Liver (tissue), 9 donors: ENCODE results near the gene NRM. TPM values are rescaled to one million over a fixed set of nuclear protein-coding genes. Genes with fewer than 3 reads are reported as not detected.
A peak's percentile ranks its signal among the peaks of the same experiment; 100 is the strongest.

Experiments
- DNase-seq: peaks from one replicate; pipeline ENCODE4 v3.0.0-alpha.2; 2017; ENCODE audit warnings: low spot score
- H3K27ac ChIP-seq, 2 donors: one replicate each; pipeline ENCODE4 v1.7.0; 2013; ENCODE audit warnings: inconsistent platforms in 2 of 2, low read length in 2 of 2, control low read depth in 1 of 2, low read depth in 1 of 2, mild to moderate bottlenecking in 1 of 2
- H3K27me3 ChIP-seq, 4 donors: one replicate each; pipeline versions ENCODE4 v1.6.1 to v1.7.0; 2013; ENCODE audit warnings: low read length in 3 of 4, inconsistent platforms in 1 of 4, mild to moderate bottlenecking in 1 of 4, moderate library complexity in 1 of 4; ENCODE audit not compliant: control insufficient read depth in 4 of 4, insufficient read depth in 4 of 4
- H3K36me3 ChIP-seq, 4 donors: one replicate each; pipeline versions ENCODE4 v1.6.1 to v1.7.0; 2013; ENCODE audit warnings: low read length in 3 of 4, mild to moderate bottlenecking in 3 of 4, low read depth in 1 of 4, moderate library complexity in 1 of 4; ENCODE audit not compliant: control insufficient read depth in 4 of 4, insufficient read depth in 3 of 4
- H3K4me1 ChIP-seq, 4 donors: one replicate each; pipeline versions ENCODE4 v1.6.1 to v1.7.0; 2013; ENCODE audit warnings: low read length in 3 of 4, mild to moderate bottlenecking in 3 of 4, moderate library complexity in 1 of 4; ENCODE audit not compliant: control insufficient read depth in 4 of 4, insufficient read depth in 4 of 4
- H3K4me3 ChIP-seq, 3 donors: one replicate each; pipeline versions ENCODE4 v1.6.1 to v1.7.0; 2013; ENCODE audit warnings: low read length in 3 of 3, control low read depth in 1 of 3, low read depth in 1 of 3, mild to moderate bottlenecking in 1 of 3
- H3K9ac ChIP-seq, 2 donors: one replicate each; pipeline ENCODE4 v1.7.0; 2013; ENCODE audit warnings: low read length in 2 of 2, mild to moderate bottlenecking in 2 of 2, moderate library complexity in 2 of 2, control low read depth in 1 of 2, low read depth in 1 of 2
- H3K9me3 ChIP-seq, 4 donors: one replicate each; pipeline versions ENCODE4 v1.6.1 to v1.7.0; 2013; ENCODE audit warnings: low read length in 3 of 4; ENCODE audit not compliant: control insufficient read depth in 4 of 4
- EGR1 ChIP-seq, 2 donors: IDR thresholded peaks; 2 replicates each; pipeline ENCODE4 v1.6.1; 2016 to 2018; ENCODE audit warnings: antibody characterized with exemption in 2 of 2, low read depth in 2 of 2
- FOXA1 ChIP-seq: IDR thresholded peaks from 2 replicates; pipeline ENCODE4 v1.6.1; 2016; ENCODE audit warnings: antibody characterized with exemption
- GABPA ChIP-seq, 2 donors: IDR thresholded peaks in 1 of 2; conservative IDR thresholded peaks in 1 of 2; 2 replicates each; pipeline ENCODE4 v1.6.1; 2016; ENCODE audit warnings: antibody characterized with exemption in 2 of 2, mild to moderate bottlenecking in 1 of 2, moderate library complexity in 1 of 2
- HNF4A ChIP-seq, 2 donors: conservative IDR thresholded peaks; 2 replicates each; pipeline ENCODE4 v1.6.1; 2016; ENCODE audit warnings: antibody characterized with exemption in 2 of 2, mild to moderate bottlenecking in 2 of 2
- JUND ChIP-seq, 2 donors: IDR thresholded peaks; 2 replicates each; pipeline ENCODE4 v1.6.1; 2016; ENCODE audit warnings: antibody characterized with exemption in 2 of 2
- NR2F2 ChIP-seq: IDR thresholded peaks from 2 replicates; pipeline ENCODE4 v1.6.1; 2016; ENCODE audit warnings: antibody characterized with exemption
- RAD21 ChIP-seq, 2 donors: IDR thresholded peaks; 2 replicates each; pipeline ENCODE4 v1.6.1; 2016; ENCODE audit warnings: antibody characterized with exemption in 2 of 2, mild to moderate bottlenecking in 2 of 2
- RXRA ChIP-seq, 2 donors: IDR thresholded peaks; 2 replicates each; pipeline ENCODE4 v1.6.1; 2017 to 2018; ENCODE audit warnings: antibody characterized with exemption in 2 of 2, mild to moderate bottlenecking in 1 of 2
- SP1 ChIP-seq: IDR thresholded peaks from 2 replicates; pipeline ENCODE4 v1.6.1; 2018; ENCODE audit warnings: antibody characterized with exemption, mild to moderate bottlenecking
- YY1 ChIP-seq: IDR thresholded peaks from 2 replicates; pipeline ENCODE4 v1.6.1; 2016; ENCODE audit warnings: antibody characterized with exemption, mild to moderate bottlenecking
- WGBS: extraction: QIAGEN DNeasy Blood & Tissue Kit; methylation state at CpG from one replicate; pipeline ENCODE4 v1.1.7; 2013; 5-methylcytosine and 5-hydroxymethylcytosine counted together
- polyA plus RNA-seq, 2 donors: library from polyadenylated mRNA; stranded (reverse) in 1 of 2; unstranded in 1 of 2; fragments of 200-250 nt in 1 of 2; fragments of >200 nt in 1 of 2; fragmentation: Nextera tagmentation in 1 of 2; extraction: Ambion mirVana in 1 of 2; gene quantifications; one replicate each; pipeline versions ENCODE4 v1.2.1 to v1.2.3, GENCODE V29; 2013 to 2015
- total RNA-seq, 2 donors: library from RNA; depleted of rRNA; stranded (reverse); fragments of >200 nt; gene quantifications; one replicate each; pipeline ENCODE4 v1.2.3, GENCODE V29; 2014
- TF ChIP-seq, protein P1 (sequence below): IDR thresholded peaks from 2 replicates; pipeline ENCODE4 v1.6.1; 2016; ENCODE audit warnings: antibody characterized with exemption
- TF ChIP-seq, protein P2 (sequence below): IDR thresholded peaks from 2 replicates; pipeline ENCODE4 v1.6.1; 2016; ENCODE audit warnings: antibody characterized with exemption, mild to moderate bottlenecking
- TF ChIP-seq, protein P3 (sequence below): fragments of 150-350 bp; IDR thresholded peaks from 2 replicates; pipeline ENCODE4 v1.5.1; 2017; ENCODE audit warnings: improper control_type of control experiment, low read depth, low read length; ENCODE audit not compliant: missing input control
- donor health status: healthy.
- donor health status: healthy.
- donor health status: healthy.
- donor health status: healthy.
- donor health status: healthy.

NRM gene
- total and polyA plus RNA-seq, 4 donors: 0.59 to 3.3 (median 2.4) TPM

DNA sequence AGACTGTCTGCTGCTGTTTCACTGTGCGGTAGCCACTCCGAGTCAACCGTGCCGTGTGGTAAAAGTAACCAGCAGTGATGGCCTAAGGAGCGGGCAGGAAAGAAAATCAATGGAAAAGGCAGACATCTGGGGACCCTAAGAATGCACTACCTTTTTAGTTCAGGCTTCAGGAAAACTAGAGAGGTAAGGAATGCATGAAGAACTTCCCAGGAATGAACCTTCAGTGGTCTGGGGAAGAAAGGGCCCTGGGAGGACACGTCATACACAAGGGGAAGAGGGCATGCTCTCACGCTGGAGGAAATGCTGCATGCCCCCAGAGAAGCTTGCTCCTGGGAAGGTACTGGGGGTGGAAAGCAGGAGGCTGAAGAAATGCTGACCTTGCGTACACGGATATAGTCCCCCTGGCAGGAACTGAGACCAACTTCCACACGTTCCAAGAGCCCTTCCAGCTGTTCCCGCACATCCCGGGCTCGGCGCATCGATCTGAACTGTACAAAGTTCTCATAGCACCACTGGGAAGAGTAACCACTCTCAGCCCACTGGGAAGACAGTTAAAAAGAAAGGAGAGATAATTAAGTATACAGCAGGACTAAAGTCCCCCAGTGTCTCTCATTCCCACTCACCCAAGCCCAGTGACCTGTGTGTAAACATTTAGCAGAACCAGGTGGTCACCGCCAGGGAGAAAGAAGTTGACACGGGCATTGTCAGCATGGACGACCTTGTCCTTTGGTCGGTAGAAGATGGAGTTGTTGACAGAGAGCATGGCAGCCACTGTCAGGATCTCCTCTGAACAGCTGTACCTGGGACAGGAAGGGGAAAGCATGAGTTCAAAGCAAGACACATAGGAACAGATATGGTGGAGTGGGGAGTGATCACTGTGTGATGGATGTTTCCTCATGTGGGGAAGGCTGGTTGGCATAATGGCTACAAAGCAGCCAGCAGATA is 35.7 kb downstream of the NRM start:
- no peaks in the 10 kb centered on the region for H3K27me3 ChIP-seq
- H3K36me3 ChIP-seq: peaks cover 16 to 74% (median 56%) of the 10 kb centered on the region in 4 donors
- peaks cover 0 to 8% (median 3%) of the 10 kb centered on the region in 4 donors for H3K4me1 ChIP-seq
- H3K9ac ChIP-seq: no peak overlapping the region
- no peaks in the 10 kb centered on the region for H3K9me3 ChIP-seq
- H3K4me3 ChIP-seq: no peak overlapping the region
- no peak overlapping the region for H3K27ac ChIP-seq
- WGBS: 72% methylated on average over 19 of the region's 19 CpGs
- DNase-seq: no peak
- TF ChIP-seq GABPA (IDR thresholded peaks at IDR 0.05 in 1 of 2, conservative IDR thresholded peaks at IDR 0.05 in 1 of 2): no peak
- no peak for TF ChIP-seq SP1
- peak; percentile 19 to 29 for TF ChIP-seq HNF4A (conservative IDR thresholded peaks at IDR 0.05)

DNA sequence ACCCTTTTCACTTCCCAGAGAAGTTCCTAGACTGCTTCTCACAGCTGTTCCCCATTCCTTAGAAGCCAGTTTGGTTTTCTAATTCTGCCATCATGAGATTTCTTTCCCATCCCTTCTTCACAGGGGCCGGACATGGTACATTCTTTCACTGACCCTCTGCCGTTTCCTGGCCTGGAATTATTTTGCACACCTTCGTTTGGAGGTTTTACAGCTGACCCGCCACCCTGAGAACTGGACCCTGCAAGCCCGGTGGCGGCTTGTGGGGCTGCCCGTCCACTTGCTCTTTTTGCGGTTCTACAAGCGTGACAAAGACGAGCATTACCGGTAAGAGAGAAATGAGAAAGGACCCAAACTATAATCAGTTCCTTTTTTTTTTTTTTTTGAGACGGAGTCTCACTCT is 39.6 kb downstream of the NRM start:
- H3K9ac ChIP-seq: no peak overlapping the region
- H3K4me3 ChIP-seq: no peak overlapping the region
- H3K27me3 ChIP-seq: no peaks in the 10 kb centered on the region
- TF ChIP-seq GABPA (IDR thresholded peaks at IDR 0.05 in 1 of 2, conservative IDR thresholded peaks at IDR 0.05 in 1 of 2) (no peak), NR2F2 (no peak), JUND (IDR thresholded peaks at IDR 0.05) (no peak), SP1 (no peak), EGR1 (IDR thresholded peaks at IDR 0.05; ENCODE audit: low read depth in 2 of 2) (no peak)
- TF ChIP-seq, protein P1, sequence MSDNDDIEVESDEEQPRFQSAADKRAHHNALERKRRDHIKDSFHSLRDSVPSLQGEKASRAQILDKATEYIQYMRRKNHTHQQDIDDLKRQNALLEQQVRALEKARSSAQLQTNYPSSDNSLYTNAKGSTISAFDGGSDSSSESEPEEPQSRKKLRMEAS: no peak
- H3K27ac ChIP-seq: no peak overlapping the region
- peaks cover 4 to 46% (median 37%) of the 10 kb centered on the region in 4 donors for H3K36me3 ChIP-seq
- H3K4me1 ChIP-seq: peaks cover 2 to 22% (median 15%) of the 10 kb centered on the region in 4 donors
- H3K9me3 ChIP-seq: no peaks in the 10 kb centered on the region
- DNase-seq: no peak
- WGBS: 94% methylated on average over 12 of the region's 12 CpGs

DNA sequence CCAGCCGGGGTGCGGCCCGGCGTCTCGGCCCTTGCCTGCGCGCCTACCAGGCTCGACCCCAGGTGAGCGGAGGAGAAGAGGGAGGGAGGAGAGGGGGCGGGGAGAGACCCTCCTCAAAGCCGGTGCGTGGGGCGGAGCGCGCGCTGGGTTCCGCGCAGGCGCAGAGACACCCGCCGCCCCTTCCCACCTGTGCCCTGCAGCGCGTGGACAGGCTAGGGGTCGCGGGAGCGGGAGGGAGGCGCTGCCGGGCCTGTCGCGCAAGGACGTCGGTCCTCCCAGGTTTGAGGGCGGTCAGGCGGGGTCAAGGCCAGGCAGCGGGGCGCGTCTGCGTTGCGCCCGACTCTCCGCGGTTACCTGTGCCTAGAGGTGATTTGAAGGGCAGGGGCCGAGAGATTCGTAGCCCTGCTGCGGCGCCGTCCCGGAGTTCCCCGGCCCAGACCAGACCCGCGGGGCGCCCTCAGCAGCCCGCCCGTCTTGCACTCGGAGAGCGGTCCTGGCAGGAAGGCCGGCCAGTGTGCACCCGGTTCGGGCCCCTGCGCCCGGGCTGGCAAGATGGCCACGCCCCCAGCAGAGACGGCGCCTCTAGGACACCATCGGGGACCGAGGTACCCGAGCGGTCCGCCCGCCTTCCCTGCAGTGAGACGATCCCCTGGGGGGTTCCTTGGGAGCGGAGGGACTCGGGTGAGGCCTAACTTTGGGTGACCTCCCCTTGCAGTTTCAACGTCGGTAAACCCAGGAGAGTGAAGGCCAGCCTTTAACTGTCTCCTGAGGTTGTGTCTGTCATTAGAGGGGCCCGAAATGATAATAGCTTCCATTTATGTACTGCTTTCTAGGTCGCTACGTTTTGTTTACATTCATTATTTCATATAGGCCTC is 43.3 kb downstream of the NRM start:
- WGBS: under 1% methylated on average over 78 of the region's 78 CpGs

More for the DNA sequence above, 43.3 kb downstream of the NRM start:
- peak overlapping the region; percentile 89 to 93 for H3K27ac ChIP-seq
- TF ChIP-seq RXRA (IDR thresholded peaks at IDR 0.05) (peak in 1 of 2 donors; percentile 37), FOXA1 (no peak), YY1 (peak; percentile 78), SP1 (peak; percentile 30), RAD21 (IDR thresholded peaks at IDR 0.05) (no peak)
- TF ChIP-seq, protein P2, sequence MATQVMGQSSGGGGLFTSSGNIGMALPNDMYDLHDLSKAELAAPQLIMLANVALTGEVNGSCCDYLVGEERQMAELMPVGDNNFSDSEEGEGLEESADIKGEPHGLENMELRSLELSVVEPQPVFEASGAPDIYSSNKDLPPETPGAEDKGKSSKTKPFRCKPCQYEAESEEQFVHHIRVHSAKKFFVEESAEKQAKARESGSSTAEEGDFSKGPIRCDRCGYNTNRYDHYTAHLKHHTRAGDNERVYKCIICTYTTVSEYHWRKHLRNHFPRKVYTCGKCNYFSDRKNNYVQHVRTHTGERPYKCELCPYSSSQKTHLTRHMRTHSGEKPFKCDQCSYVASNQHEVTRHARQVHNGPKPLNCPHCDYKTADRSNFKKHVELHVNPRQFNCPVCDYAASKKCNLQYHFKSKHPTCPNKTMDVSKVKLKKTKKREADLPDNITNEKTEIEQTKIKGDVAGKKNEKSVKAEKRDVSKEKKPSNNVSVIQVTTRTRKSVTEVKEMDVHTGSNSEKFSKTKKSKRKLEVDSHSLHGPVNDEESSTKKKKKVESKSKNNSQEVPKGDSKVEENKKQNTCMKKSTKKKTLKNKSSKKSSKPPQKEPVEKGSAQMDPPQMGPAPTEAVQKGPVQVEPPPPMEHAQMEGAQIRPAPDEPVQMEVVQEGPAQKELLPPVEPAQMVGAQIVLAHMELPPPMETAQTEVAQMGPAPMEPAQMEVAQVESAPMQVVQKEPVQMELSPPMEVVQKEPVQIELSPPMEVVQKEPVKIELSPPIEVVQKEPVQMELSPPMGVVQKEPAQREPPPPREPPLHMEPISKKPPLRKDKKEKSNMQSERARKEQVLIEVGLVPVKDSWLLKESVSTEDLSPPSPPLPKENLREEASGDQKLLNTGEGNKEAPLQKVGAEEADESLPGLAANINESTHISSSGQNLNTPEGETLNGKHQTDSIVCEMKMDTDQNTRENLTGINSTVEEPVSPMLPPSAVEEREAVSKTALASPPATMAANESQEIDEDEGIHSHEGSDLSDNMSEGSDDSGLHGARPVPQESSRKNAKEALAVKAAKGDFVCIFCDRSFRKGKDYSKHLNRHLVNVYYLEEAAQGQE: no peak
- TF ChIP-seq, protein P3, sequence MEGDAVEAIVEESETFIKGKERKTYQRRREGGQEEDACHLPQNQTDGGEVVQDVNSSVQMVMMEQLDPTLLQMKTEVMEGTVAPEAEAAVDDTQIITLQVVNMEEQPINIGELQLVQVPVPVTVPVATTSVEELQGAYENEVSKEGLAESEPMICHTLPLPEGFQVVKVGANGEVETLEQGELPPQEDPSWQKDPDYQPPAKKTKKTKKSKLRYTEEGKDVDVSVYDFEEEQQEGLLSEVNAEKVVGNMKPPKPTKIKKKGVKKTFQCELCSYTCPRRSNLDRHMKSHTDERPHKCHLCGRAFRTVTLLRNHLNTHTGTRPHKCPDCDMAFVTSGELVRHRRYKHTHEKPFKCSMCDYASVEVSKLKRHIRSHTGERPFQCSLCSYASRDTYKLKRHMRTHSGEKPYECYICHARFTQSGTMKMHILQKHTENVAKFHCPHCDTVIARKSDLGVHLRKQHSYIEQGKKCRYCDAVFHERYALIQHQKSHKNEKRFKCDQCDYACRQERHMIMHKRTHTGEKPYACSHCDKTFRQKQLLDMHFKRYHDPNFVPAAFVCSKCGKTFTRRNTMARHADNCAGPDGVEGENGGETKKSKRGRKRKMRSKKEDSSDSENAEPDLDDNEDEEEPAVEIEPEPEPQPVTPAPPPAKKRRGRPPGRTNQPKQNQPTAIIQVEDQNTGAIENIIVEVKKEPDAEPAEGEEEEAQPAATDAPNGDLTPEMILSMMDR: no peak
- H3K27me3 ChIP-seq: no peaks in the 10 kb centered on the region
- peaks cover 0 to 15% (median 13%) of the 10 kb centered on the region in 4 donors for H3K36me3 ChIP-seq
- H3K9ac ChIP-seq: peak overlapping the region; percentile 80 to 85
- H3K4me1 ChIP-seq: peaks cover 2 to 20% (median 15%) of the 10 kb centered on the region in 4 donors
- DNase-seq: peak; percentile 76
- H3K9me3 ChIP-seq: no peaks in the 10 kb centered on the region
- H3K4me3 ChIP-seq: peak overlapping the region; percentile 89 to 98 (median 92)
